ENCODE results near the gene TREML4. TPM values are rescaled to one million over a fixed set of nuclear protein-coding genes. Genes with fewer than 3 reads are reported as not detected.

TREML4 gene
- total RNA-seq, 1 donor from 2014 or later: not detected

DNA sequence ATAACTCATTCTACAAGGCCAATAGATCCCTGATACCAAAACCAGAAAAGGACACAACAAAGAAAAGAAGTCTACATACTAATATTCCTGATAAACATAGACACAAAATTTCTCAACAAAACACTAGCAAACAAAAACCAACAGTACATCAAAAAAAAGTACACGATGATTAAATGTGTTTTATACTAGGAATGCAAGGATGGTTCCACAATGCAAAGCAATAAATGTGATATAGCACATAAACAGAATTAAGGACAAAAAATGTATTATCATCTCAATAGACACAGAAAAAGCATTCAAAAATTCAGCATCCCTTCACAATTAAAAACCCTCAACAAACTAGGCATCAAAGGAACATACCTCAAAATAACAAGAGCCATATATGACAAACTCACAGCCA lies 35.1 kb downstream of the TREML4 start:
- Mint-ChIP-seq H3K4me1 (ENCODE audit: low read depth, unreplicated experiment) (no peaks in the 10 kb centered on the region), H3K27me3 (ENCODE audit: unreplicated experiment) (no peaks in the 10 kb centered on the region), H3K4me3 (ENCODE audit: unreplicated experiment) (no peak overlapping the region), H3K9me3 (ENCODE audit: unreplicated experiment) (peaks cover 3% of the 10 kb centered on the region), H3K27ac (ENCODE audit: unreplicated experiment) (no peak overlapping the region), H3K36me3 (ENCODE audit: unreplicated experiment) (peaks cover 10% of the 10 kb centered on the region)
- TF ChIP-seq, protein P1, sequence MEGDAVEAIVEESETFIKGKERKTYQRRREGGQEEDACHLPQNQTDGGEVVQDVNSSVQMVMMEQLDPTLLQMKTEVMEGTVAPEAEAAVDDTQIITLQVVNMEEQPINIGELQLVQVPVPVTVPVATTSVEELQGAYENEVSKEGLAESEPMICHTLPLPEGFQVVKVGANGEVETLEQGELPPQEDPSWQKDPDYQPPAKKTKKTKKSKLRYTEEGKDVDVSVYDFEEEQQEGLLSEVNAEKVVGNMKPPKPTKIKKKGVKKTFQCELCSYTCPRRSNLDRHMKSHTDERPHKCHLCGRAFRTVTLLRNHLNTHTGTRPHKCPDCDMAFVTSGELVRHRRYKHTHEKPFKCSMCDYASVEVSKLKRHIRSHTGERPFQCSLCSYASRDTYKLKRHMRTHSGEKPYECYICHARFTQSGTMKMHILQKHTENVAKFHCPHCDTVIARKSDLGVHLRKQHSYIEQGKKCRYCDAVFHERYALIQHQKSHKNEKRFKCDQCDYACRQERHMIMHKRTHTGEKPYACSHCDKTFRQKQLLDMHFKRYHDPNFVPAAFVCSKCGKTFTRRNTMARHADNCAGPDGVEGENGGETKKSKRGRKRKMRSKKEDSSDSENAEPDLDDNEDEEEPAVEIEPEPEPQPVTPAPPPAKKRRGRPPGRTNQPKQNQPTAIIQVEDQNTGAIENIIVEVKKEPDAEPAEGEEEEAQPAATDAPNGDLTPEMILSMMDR (IDR thresholded peaks at IDR 0.05; ENCODE audit: partially characterized antibody, unreplicated experiment): no peak
- DNase-seq: no peak

DNA sequence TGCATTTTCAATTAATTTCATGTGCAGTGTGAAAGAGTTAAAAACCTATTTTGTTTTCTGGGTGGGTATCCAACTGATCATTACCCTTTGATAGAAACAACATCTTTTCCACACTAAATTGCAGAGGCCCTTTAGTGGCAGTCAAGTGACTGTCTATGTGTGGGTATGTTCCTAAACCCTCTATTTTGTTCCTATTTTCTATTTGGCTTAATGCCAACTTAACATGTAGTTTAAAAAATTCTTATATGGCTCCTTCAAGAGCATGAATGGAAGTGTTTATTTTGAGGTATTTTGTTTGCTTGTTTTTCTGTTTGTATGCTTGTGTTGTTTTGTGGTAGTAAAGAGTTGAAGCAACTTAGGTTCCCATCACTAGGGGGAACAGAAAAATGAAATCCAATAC lies 38.4 kb downstream of the TREML4 start:
- H3K27me3 Mint-ChIP-seq (ENCODE audit: unreplicated experiment): no peaks in the 10 kb centered on the region
- no peak overlapping the region for H3K27ac Mint-ChIP-seq (ENCODE audit: unreplicated experiment)
- H3K36me3 Mint-ChIP-seq (ENCODE audit: unreplicated experiment): no peaks in the 10 kb centered on the region

DNA sequence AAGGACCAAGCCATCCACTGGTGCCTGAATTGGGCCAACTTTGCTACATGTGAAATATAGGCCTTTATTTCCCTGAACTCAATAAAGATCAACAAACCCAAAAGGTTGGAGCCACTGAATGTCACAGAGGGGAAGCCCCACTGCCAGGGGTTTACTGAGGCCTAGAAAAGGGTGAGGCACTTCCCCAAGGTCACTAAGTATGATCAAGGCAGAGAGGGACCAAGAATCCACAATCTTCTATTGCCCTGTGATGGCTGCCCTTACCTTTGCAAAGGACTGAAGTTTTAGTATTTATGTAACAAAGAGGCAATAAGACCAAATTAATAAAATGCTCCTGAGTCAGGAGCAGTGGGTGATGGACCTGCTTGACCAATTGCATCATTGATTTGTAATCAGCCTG lies 40.3 kb downstream of the TREML4 start:
- H3K27me3 Mint-ChIP-seq (ENCODE audit: unreplicated experiment): peaks cover 1% of the 10 kb centered on the region
- no peaks in the 10 kb centered on the region for H3K9me3 Mint-ChIP-seq (ENCODE audit: unreplicated experiment)
- no peak overlapping the region for H3K27ac Mint-ChIP-seq (ENCODE audit: unreplicated experiment)
- H3K4me1 Mint-ChIP-seq (ENCODE audit: low read depth, unreplicated experiment): no peaks in the 10 kb centered on the region
- DNase-seq: no peak
- TF ChIP-seq, protein P1 (IDR thresholded peaks at IDR 0.05; ENCODE audit: partially characterized antibody, unreplicated experiment): no peak
- no peak overlapping the region for H3K4me3 Mint-ChIP-seq (ENCODE audit: unreplicated experiment)
- no peaks in the 10 kb centered on the region for H3K36me3 Mint-ChIP-seq (ENCODE audit: unreplicated experiment)

More for the DNA sequence above, 38.4 kb downstream of the TREML4 start:
- TF ChIP-seq, protein P1 (IDR thresholded peaks at IDR 0.05; ENCODE audit: partially characterized antibody, unreplicated experiment): no peak
- H3K4me1 Mint-ChIP-seq (ENCODE audit: low read depth, unreplicated experiment): no peaks in the 10 kb centered on the region
- no peak for DNase-seq
- H3K9me3 Mint-ChIP-seq (ENCODE audit: unreplicated experiment): no peaks in the 10 kb centered on the region
- H3K4me3 Mint-ChIP-seq (ENCODE audit: unreplicated experiment): no peak overlapping the region

DNA sequence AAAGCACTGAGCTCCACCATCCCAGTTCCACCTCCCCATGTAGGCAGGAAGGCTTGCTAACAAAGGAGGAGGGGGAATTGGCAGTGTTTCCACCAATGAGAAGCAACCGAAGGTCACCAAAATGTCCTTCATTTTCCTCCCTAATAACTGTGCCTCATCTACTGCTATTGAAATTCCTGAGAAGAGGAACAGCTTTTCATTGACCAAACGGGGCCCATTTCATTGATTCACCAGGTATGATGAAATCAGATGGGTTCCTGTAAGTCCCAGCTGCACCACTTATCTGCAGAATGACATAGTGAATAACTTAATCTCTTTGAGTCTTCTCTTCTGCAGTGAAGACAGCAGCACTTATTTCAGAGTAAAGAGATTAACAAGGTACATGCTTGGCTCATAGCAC lies 41.0 kb downstream of the TREML4 start:
- TF ChIP-seq, protein P1 (IDR thresholded peaks at IDR 0.05; ENCODE audit: partially characterized antibody, unreplicated experiment): no peak
- H3K27ac Mint-ChIP-seq (ENCODE audit: unreplicated experiment): no peak overlapping the region
- no peaks in the 10 kb centered on the region for H3K36me3 Mint-ChIP-seq (ENCODE audit: unreplicated experiment)
- DNase-seq: no peak
- H3K4me3 Mint-ChIP-seq (ENCODE audit: unreplicated experiment): no peak overlapping the region
- H3K9me3 Mint-ChIP-seq (ENCODE audit: unreplicated experiment): no peaks in the 10 kb centered on the region
- peaks cover 1% of the 10 kb centered on the region for H3K27me3 Mint-ChIP-seq (ENCODE audit: unreplicated experiment)
- no peaks in the 10 kb centered on the region for H3K4me1 Mint-ChIP-seq (ENCODE audit: low read depth, unreplicated experiment)

DNA sequence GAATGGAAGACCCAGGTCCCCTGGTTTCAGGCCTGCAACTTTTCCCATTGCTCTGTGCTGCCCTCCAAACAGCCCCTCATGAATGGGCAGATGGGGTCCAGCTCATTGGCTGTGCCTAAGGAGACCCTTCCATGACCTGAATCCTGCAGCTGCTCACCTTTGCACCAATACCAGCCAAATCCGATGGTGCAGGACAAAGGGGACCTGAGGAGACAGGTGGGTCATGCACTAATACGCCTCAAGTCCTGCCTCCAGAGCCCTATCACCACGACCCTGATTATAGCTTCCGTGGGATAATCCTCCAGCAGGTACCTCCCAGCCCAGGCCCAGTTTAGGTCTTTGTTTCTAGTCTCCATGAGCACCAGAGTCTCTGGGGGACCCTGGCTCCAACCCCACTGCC lies 41.6 kb downstream of the TREML4 start:
- no peak for DNase-seq
- Mint-ChIP-seq H3K27me3 (ENCODE audit: unreplicated experiment) (peaks cover 1% of the 10 kb centered on the region), H3K36me3 (ENCODE audit: unreplicated experiment) (no peaks in the 10 kb centered on the region), H3K9me3 (ENCODE audit: unreplicated experiment) (no peaks in the 10 kb centered on the region), H3K27ac (ENCODE audit: unreplicated experiment) (no peak overlapping the region), H3K4me1 (ENCODE audit: low read depth, unreplicated experiment) (no peaks in the 10 kb centered on the region), H3K4me3 (ENCODE audit: unreplicated experiment) (no peak overlapping the region)
- TF ChIP-seq, protein P1 (IDR thresholded peaks at IDR 0.05; ENCODE audit: partially characterized antibody, unreplicated experiment): no peak
